Naive thymus-derived CD8-positive, alpha-beta T cell (primary cell): ENCODE data around the gene AKT3. TPM values are rescaled to one million over a fixed set of nuclear protein-coding genes. Genes with fewer than 3 reads are reported as not detected.

Experiments
- ATAC-seq, 2 donors: fragments of 150-1000 bp; cut with Tn5 transposase in 1 of 2; sonication (Bioruptor Pico), chemical (Tn5 transposase) in 1 of 2; 1 replicate in 1 of 2; 2 replicates in 1 of 2; pipeline ENCODE4 v1.10.0; 2021; ENCODE audit warnings: mild to moderate bottlenecking in 2 of 2, moderate library complexity in 2 of 2
- POLR2A ChIA-PET: fragments of 350-600 bp; sonication (Branson Sonifier 250); formaldehyde crosslinking; loops from one replicate; lab custom pipeline; 2021; ENCODE audit warnings: antibody characterized with exemption; lab: Charles Lee
- DNase-seq, 10 donors: peaks; one replicate each; pipeline versions ENCODE4 v3.0.0 to v3.0.0-alpha.2; 2020 to 2022
- H3K27ac Mint-ChIP-seq, 10 donors: one replicate each; pipeline ENCODE4 v1.8.0; 2020 to 2022; ENCODE audit warnings: mild to moderate bottlenecking in 10 of 10, mixed read lengths in 10 of 10, moderate library complexity in 4 of 10, inconsistent platforms in 1 of 10
- H3K27me3 Mint-ChIP-seq, 5 donors: one replicate each; pipeline ENCODE4 v1.8.0; 2021 to 2022; ENCODE audit warnings: mixed read lengths in 5 of 5
- H3K36me3 Mint-ChIP-seq, 3 donors: one replicate each; pipeline ENCODE4 v1.8.0; 2020 to 2022; ENCODE audit warnings: mixed read lengths in 3 of 3, mild to moderate bottlenecking in 2 of 3, inconsistent platforms in 1 of 3
- H3K4me1 Mint-ChIP-seq, 4 donors: one replicate each; pipeline ENCODE4 v1.8.0; 2021 to 2022; ENCODE audit warnings: mixed read lengths in 4 of 4
- H3K4me3 Mint-ChIP-seq, 10 donors: one replicate each; pipeline ENCODE4 v1.8.0; 2020 to 2022; ENCODE audit warnings: mild to moderate bottlenecking in 10 of 10, mixed read lengths in 10 of 10, moderate library complexity in 6 of 10, inconsistent platforms in 1 of 10
- H3K9me3 Mint-ChIP-seq, 9 donors: one replicate each; pipeline ENCODE4 v1.8.0; 2020 to 2022; ENCODE audit warnings: mixed read lengths in 9 of 9, mild to moderate bottlenecking in 3 of 9, inconsistent platforms in 1 of 9, moderate library complexity in 1 of 9
- polyA plus RNA-seq, 3 donors: library from polyadenylated mRNA; unstranded; fragments of 300-500 nt; fragmentation: Illumina TruSeq; gene quantifications; one replicate each; pipeline ENCODE4 v1.2.3, GENCODE V29; 2021
- total RNA-seq, 8 experiments: library from RNA in 2 of 8; stranded (reverse) in 2 of 8; gene quantifications; one replicate each; pipeline ENCODE4 v1.2.3 and lab custom pipeline; 2021 to 2026

Gene AKT3
- total and polyA plus RNA-seq, 5 experiments from 2014 or later = 1.7 to 86.5 (median 4.6) TPM

DNA sequence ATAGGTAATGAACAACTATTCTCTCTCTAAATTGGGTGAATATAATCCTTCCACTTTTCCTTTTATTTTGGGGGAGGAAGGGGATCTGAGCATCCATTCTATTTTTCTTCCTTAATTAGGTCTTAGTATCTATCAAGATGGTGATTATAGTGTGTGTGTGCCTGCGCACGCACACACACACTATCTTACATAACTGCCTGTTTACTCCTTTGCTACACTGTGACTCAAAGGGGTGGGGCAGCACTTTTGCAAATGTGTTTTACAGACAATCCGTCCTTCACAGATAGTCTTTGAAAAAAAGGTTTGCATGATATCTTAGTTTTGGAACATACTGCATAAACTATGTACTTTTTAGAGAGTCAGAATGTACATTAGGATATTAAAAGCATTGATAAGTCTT lies 402.7 kb downstream of the AKT3 start:
- POLR2A ChIA-PET = no interaction called here
- no peak for ATAC-seq
- no peaks in the 10 kb centered on the region for H3K27me3 Mint-ChIP-seq
- H3K27ac Mint-ChIP-seq = no peak overlapping the region
- peaks cover 0 to 24% (median 3%) of the 10 kb centered on the region in 4 donors for H3K4me1 Mint-ChIP-seq
- H3K36me3 Mint-ChIP-seq = peaks cover 0 to 24% (median 18%) of the 10 kb centered on the region in 3 donors
- no peak overlapping the region for H3K4me3 Mint-ChIP-seq
- no peaks in the 10 kb centered on the region for H3K9me3 Mint-ChIP-seq
- DNase-seq = no peak

DNA sequence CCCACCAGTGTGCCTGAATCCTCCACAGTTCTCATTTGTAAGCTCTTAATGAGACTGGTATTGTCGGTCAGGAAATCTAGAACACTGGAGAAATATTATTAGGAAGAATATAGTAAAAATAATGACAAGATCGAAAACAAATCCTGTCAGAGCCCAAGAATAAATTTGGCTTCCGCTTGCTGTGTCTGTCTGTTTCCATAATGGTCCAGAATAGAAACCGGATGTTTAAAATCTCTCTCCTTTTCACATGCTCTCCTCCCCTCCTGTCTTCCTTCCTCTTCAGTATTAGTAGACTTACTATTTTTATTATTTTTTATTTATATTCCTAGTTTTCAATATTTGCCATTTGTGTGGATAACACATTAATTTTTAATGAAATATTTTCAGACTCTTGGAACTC lies 406.5 kb downstream of the AKT3 start:
- Mint-ChIP-seq H3K27ac (peak overlapping the region in 1 of 10 donors; percentile 18), H3K4me3 (peak overlapping the region in 1 of 10 donors; percentile 5), H3K4me1 (peaks cover 0 to 17% (median 3%) of the 10 kb centered on the region in 4 donors), H3K36me3 (peaks cover 4 to 18% (median 17%) of the 10 kb centered on the region in 3 donors), H3K9me3 (no peaks in the 10 kb centered on the region), H3K27me3 (no peaks in the 10 kb centered on the region)
- ATAC-seq (no peak), DNase-seq (no peak)
- POLR2A ChIA-PET = no interaction called here

DNA sequence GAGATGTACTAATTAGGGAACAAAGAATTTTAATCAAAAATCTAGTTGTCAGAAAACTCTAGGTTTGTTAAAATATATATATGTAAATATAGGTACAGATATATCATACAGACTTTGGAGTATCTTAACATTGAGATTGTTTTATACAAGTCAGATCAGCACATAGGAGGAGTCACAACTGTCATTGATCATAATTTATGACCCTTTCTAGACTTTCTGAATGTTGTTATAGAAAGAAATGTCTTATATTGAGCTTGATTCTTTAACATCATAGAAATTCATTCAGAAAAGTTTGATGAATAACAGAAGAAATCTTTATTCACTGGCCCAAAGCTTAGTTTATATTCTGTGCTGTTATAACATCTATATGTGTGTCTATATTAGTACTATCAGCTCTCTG lies 408.4 kb downstream of the AKT3 start:
- Mint-ChIP-seq H3K36me3 (peaks cover 4 to 29% (median 22%) of the 10 kb centered on the region in 3 donors), H3K4me3 (no peak overlapping the region), H3K9me3 (no peaks in the 10 kb centered on the region), H3K27ac (no peak overlapping the region), H3K27me3 (no peaks in the 10 kb centered on the region), H3K4me1 (peaks cover 0 to 4% (median 2%) of the 10 kb centered on the region in 4 donors)
- no peak for DNase-seq
- no peak for ATAC-seq
- POLR2A ChIA-PET = no interaction called here

DNA sequence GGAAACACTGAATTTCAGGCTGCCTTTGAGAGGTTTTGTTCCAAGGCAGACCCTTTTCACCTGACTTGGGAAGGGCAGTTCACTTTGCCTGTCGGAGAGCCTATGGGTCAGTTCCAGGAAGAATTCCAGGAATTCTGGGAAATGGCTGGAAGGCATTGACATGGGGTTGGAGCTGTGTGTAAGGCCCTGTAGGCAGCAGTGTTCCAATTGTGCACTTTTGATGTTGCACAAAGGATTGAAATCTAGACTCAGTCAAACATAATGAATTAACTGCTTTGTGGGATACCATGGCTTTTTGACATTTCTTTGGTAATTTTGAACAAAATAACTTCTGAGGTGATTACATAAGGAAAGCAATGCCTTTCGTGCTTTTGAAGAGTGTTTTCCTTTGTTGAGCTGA lies 409.6 kb downstream of the AKT3 start:
- no peaks in the 10 kb centered on the region for H3K9me3 Mint-ChIP-seq
- no peak for DNase-seq
- H3K27ac Mint-ChIP-seq = no peak overlapping the region
- POLR2A ChIA-PET = no interaction called here
- ATAC-seq = no peak
- H3K36me3 Mint-ChIP-seq = peaks cover 4 to 24% (median 19%) of the 10 kb centered on the region in 3 donors
- H3K27me3 Mint-ChIP-seq = no peaks in the 10 kb centered on the region
- H3K4me1 Mint-ChIP-seq = peaks cover 0 to 4% (median 2%) of the 10 kb centered on the region in 4 donors
- no peak overlapping the region for H3K4me3 Mint-ChIP-seq

DNA sequence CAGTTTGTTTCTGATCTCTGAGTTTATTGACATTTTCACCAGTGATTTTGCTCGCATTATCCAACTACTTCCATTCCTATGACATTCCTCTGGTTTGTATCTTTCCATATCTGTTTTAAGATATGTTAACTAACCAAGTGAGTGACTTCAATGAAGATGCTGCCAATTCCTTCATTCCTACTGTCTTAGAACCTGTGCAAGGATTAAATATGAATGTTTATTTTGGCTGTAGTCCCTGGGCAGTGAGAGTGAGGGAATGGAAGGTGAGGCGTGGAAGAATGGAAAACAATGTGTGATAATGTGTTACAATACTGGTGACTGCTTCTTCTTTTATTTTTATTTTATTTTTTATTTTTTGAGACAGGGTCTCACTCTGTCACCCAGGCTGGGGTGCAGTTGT lies 411.2 kb downstream of the AKT3 start:
- DNase-seq (no peak), ATAC-seq (no peak)
- H3K27me3 Mint-ChIP-seq = no peaks in the 10 kb centered on the region
- H3K4me3 Mint-ChIP-seq = no peak overlapping the region
- peaks cover 0 to 4% (median 2%) of the 10 kb centered on the region in 4 donors for H3K4me1 Mint-ChIP-seq
- POLR2A ChIA-PET = no interaction called here
- peaks cover 4 to 18% (median 16%) of the 10 kb centered on the region in 3 donors for H3K36me3 Mint-ChIP-seq
- H3K27ac Mint-ChIP-seq = no peak overlapping the region
- H3K9me3 Mint-ChIP-seq = no peaks in the 10 kb centered on the region

Other genes starting within 250 kb of the AKT3 start
- 10 to 100 TPM; 69.5 to 71.8 TPM for gene ZBTB18, start 201.0 kb upstream of the AKT3 start, total RNA-seq
- 1 to 10 TPM; 2.7 to 5.0 (median 4.3) TPM for gene ZBTB18, start 201.0 kb upstream of the AKT3 start, polyA plus RNA-seq